GM12873 (cell line): Measurements from ENCODE around the gene HRH3.

Experiments
- TF ChIP-seq, protein P1 (sequence below): IDR thresholded peaks from 2 replicates; pipeline ENCODE4 v1.5.1; 2012; ENCODE audit warnings: low read depth, mild to moderate bottlenecking, moderate library complexity, low read length, control low read depth; ENCODE audit not compliant: insufficient read depth; ENCODE audit errors: missing control alignments

Gene HRH3

DNA sequence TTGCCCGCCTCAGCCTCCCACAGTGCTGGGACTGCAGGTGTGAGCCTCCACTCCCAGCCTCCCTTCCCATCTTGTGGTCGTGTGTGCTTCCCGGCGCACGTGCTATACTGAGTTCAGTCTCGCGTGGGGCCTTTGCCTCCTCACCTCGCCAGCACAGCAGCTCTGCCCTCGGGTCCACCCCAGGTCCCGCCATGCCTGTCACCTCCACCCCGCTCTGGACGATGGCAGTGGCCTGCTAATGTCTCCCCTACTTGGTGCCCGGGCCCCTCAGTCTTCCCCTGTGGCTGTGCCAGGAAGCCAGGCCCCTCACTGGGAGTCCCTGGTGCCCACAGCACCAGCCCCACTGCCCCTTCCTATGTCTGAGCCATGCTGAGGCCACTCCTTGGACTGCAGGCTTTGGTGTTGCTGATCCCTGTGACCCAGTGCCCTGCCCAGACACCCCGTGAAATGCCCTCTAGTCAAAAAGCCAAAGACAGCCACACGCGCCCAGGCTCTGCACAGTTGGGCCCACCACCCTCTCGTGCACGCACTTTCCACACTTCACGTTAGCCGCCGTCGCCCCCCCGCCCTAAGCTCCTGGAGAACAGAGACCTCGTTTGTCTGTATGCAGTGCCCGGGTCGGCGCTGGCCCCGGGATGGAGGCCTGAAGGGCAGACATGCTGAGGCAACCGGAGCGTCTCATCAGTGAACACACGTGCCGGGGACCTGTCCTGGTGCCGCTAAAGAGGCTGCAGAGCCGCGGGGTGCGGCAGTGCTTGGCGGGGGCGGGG, 14.3 kb downstream of the HRH3 start:
- TF ChIP-seq, protein P1, sequence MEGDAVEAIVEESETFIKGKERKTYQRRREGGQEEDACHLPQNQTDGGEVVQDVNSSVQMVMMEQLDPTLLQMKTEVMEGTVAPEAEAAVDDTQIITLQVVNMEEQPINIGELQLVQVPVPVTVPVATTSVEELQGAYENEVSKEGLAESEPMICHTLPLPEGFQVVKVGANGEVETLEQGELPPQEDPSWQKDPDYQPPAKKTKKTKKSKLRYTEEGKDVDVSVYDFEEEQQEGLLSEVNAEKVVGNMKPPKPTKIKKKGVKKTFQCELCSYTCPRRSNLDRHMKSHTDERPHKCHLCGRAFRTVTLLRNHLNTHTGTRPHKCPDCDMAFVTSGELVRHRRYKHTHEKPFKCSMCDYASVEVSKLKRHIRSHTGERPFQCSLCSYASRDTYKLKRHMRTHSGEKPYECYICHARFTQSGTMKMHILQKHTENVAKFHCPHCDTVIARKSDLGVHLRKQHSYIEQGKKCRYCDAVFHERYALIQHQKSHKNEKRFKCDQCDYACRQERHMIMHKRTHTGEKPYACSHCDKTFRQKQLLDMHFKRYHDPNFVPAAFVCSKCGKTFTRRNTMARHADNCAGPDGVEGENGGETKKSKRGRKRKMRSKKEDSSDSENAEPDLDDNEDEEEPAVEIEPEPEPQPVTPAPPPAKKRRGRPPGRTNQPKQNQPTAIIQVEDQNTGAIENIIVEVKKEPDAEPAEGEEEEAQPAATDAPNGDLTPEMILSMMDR: no peak

- TF ChIP-seq, protein P1: no peak
Measured at GRCh38 chr20:62203378-62204030, 16.6 kb downstream of the HRH3 start.

GRCh38 chr20:62202676-62203377, 17.3 kb downstream of the HRH3 start:
- TF ChIP-seq, protein P1: no peak

GRCh38 chr20:62202083-62202395, 18.0 kb downstream of the HRH3 start:
- TF ChIP-seq, protein P1: no peak

DNA sequence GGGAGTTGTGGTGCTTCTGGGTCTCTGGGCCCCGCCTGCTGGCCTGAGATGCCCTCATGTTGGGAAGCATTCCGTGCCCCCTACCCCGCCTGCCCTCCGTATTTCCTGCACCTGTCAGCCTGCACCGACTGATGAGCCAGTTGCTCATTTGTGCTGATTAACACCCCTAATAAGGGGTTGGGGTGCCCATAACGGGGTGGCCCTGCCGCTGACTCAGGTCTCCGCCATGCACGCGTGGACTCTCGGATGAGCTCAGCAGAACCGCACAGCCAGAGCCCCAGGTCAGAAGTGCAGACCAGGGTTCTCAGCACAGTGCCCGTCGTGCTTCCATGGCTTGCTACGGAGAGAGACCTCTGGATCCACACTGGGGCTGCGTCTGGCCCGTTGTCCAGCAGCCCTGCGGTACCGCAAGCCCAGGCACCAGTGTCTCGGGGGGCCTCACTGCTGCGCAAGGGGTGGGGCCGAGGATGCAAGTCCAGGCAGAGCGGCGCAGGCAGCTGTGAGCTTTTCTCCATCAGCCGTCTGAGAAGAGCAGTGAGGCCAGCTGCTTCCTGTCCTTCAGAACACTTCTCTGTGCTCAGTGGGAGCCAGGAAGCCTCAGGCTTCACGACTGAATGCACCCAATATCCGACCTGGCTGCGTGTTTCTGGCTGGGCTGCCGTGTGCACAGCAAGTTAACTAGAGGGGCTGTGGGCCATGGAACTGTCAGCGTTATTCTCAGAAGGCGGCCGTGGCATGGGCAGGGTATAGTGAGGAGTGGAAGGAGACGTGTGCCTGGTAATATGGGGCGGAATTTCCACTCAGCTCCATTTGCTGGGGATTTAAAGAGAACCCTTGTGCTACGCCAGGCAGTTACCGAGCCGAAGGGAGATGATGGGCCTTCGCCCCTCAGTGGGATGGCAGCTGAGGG, 18.6 kb downstream of the HRH3 start:
- TF ChIP-seq, protein P1: no peak

DNA sequence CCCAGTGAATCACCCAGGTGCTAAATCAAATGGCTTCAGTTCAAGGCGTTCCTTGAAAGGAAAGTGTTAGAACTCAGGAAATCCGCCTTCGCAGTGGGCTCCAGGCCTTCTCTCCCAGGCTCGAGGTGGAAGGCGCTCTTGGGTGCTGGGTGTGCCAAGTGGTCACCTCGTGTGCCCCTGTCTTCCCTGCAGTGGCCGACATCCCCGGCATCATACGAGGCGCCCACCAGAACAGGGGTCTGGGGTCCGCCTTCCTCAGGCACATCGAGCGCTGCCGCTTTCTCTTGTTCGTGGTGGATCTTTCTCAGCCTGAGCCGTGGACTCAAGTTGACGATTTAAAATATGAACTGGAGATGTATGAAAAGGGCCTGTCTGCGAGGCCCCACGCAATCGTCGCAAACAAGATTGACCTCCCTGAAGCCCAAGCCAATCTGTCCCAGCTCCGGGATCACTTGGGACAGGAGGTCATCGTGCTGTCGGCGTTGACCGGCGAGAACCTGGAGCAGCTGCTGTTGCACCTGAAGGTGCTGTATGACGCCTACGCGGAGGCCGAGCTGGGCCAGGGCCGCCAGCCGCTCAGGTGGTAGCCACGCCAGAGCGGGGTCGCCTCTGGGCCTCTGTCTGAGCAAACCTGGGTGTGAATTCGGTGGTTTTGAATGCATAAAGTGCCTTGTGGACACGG, 19.4 kb downstream of the HRH3 start:
- TF ChIP-seq, protein P1: no peak
